HepG2 (cell line): ENCODE measurements around the gene NFE2L2. TPM values are rescaled to one million over a fixed set of nuclear protein-coding genes. Genes with fewer than 3 reads are reported as not detected.
"Not testable (repeated sequence)": the region's sequence is repeated elsewhere in the genome, so short reads cannot be mapped to it uniquely, and the experiment has no call there.

ENCODE experiments used
- ATAC-seq: fragments of 200-7000 bp; cut with Tn5 transposase; 3 replicates; pipeline ENCODE4 v1.9.1; 2020; ENCODE audit warnings: mild to moderate bottlenecking, moderate library complexity
- BruUV-seq: library from RNA; stranded (reverse); fragments of 400-500 nt; replicated peaks from 2 replicates; lab custom pipeline; 2021; lab: Mats Ljungman, UMichigan
- CTCF ChIA-PET: fragments of 300-600 bp; formaldehyde crosslinking; extraction: SDS; loops from one replicate; lab custom pipeline; 2021; ENCODE audit warnings: low total read pairs, inconsistent platforms, low intra/inter-chr PET ratio; lab: Yijun Ruan, JAX
- POLR2A ChIA-PET: fragments of 350-600 bp; sonication (Branson Sonifier 250); formaldehyde crosslinking; loops from one replicate; lab custom pipeline; 2020; ENCODE audit warnings: antibody characterized with exemption, inconsistent platforms; lab: Yijun Ruan, JAX
- DNase-seq: peaks from one replicate; pipeline ENCODE4 v3.0.0-alpha.2; 2015; ENCODE audit warnings: low spot score
- FAIRE-seq: peaks from 3 replicates; lab custom pipeline; 2011; peaks lifted over from hg19 to GRCh38; lab: Jason Lieb, UNC
- H2AFZ ChIP-seq: one replicate; pipeline ENCODE4 v1.6.1; 2011; ENCODE audit warnings: low read length, inconsistent platforms
- H3K27ac ChIP-seq: fragments of 300-600 bp; 3 replicates; pipeline ENCODE4 v1.8.0; 2011; ENCODE audit warnings: mixed run types, mild to moderate bottlenecking, mixed read lengths, low read length, inconsistent platforms; ENCODE audit not compliant: insufficient read depth; ENCODE audit errors: extremely low read length
- H3K27me3 ChIP-seq, 2 experiments: fragments of 200-600 bp in 1 of 2; 2 replicates in 1 of 2; 3 replicates in 1 of 2; pipeline versions ENCODE4 v1.6.0 to v1.8.0; 2011; ENCODE audit warnings: low read length in 2 of 2, mild to moderate bottlenecking in 2 of 2, moderate library complexity in 2 of 2, inconsistent platforms in 1 of 2; ENCODE audit not compliant: insufficient read depth in 2 of 2, control insufficient read depth in 1 of 2
- H3K36me3 ChIP-seq, 2 experiments: fragments of 200-600 bp in 1 of 2; replicated peaks in 1 of 2; 2 replicates in 1 of 2; 3 replicates in 1 of 2; pipeline versions ENCODE4 v1.5.1 to v1.8.0; 2011; ENCODE audit warnings: low read length in 2 of 2, inconsistent platforms in 1 of 2; ENCODE audit not compliant: insufficient read depth in 2 of 2, control insufficient read depth in 1 of 2
- H3K4me1 ChIP-seq: 2 replicates; pipeline ENCODE4 v1.5.1; 2012; ENCODE audit warnings: low read length, inconsistent platforms; ENCODE audit not compliant: insufficient read depth
- H3K4me2 ChIP-seq: 2 replicates; pipeline ENCODE4 v1.6.0; 2011; ENCODE audit warnings: low read depth, low read length, inconsistent platforms
- H3K4me3 ChIP-seq, 3 experiments: fragments of 200-600 bp in 1 of 3; sonication (generic), shearing (Covaris generic) in 1 of 3; replicated peaks in 1 of 3; 2 replicates each; pipeline ENCODE4 v1.5.1; 2011 to 2016; ENCODE audit warnings: low read length in 3 of 3, inconsistent platforms in 2 of 3, low read depth in 2 of 3, mild to moderate bottlenecking in 2 of 3, control low read depth in 1 of 3, mixed read lengths in 1 of 3; ENCODE audit not compliant: insufficient read depth in 1 of 3
- H3K79me2 ChIP-seq: one replicate; pipeline ENCODE4 v1.6.1; 2011; ENCODE audit warnings: low read length, inconsistent platforms; ENCODE audit not compliant: insufficient read depth
- H3K9ac ChIP-seq: 2 replicates; pipeline ENCODE4 v1.6.0; 2011; ENCODE audit warnings: mild to moderate bottlenecking, low read depth, low read length, inconsistent platforms; ENCODE audit not compliant: insufficient read depth
- H3K9me3 ChIP-seq: 2 replicates; pipeline ENCODE4 v1.5.1; 2012; ENCODE audit warnings: mild to moderate bottlenecking, low read length
- H4K20me1 ChIP-seq: 2 replicates; pipeline ENCODE4 v1.6.0; 2011; ENCODE audit warnings: inconsistent platforms, mild to moderate bottlenecking, low read length, moderate library complexity; ENCODE audit not compliant: insufficient read depth
- ZNF121 ChIP-seq: sonication (generic); formaldehyde crosslinking; IDR thresholded peaks from 2 replicates; pipeline ENCODE4 v1.5.0; 2020; ENCODE audit warnings: mild to moderate bottlenecking, missing genetic modification reagents
- WGBS: methylation state at CpG from one replicate; pipeline ENCODE4 v1.1.6; 2017; ENCODE audit warnings: low lambda C conversion rate; 5-methylcytosine and 5-hydroxymethylcytosine counted together
- in situ Hi-C: cut with HindIII; loops from 2 replicates; pipeline ENCODE4 v1.10.0; 2017; ENCODE audit warnings: low pct_unique_long_range_greater_than_20kb; ENCODE audit not compliant: extremely low pct_ligation_motif_present
- intact Hi-C: fragments of 100-400 bp; cut with micrococcal nuclease; formaldehyde crosslinking; loops from one replicate; pipeline ENCODE4 v1.10.0; 2022; ENCODE audit not compliant: unreplicated experiment
- polyA plus RNA-seq, 8 experiments: library from polyadenylated mRNA; depleted of rRNA in 3 of 8; stranded (reverse) in 7 of 8; unstranded in 1 of 8; fragments of >200 nt; fragmentation: Illumina TruSeq in 4 of 8; extraction: Trizol in 4 of 8; gene quantifications; 2 replicates each; pipeline versions ENCODE4 v1.2.1 to v1.2.3, GENCODE V29; 2011 to 2016; ENCODE audit warnings: low read depth in 4 of 8, missing spikeins in 1 of 8, mixed read lengths in 1 of 8; ENCODE audit not compliant: insufficient read depth in 1 of 8
- total RNA-seq, 5 experiments: library from RNA; depleted of rRNA; stranded (reverse); fragments of >200 nt; fragmentation: Illumina TruSeq; extraction: Trizol; gene quantifications; 2 replicates each; pipeline ENCODE4 v1.2.3, GENCODE V29; 2016; ENCODE audit warnings: low read depth in 1 of 5
- TF ChIP-seq, protein P1 (sequence below): sonication (generic); formaldehyde crosslinking; IDR thresholded peaks from 2 replicates; pipeline ENCODE4 v1.4.0; 2020; ENCODE audit warnings: missing genetic modification reagents, mild to moderate bottlenecking, borderline replicate concordance
- TF ChIP-seq, protein P2 (sequence below): sonication (generic); formaldehyde crosslinking; IDR thresholded peaks from 2 replicates; pipeline ENCODE4 v1.5.0; 2020; ENCODE audit warnings: mild to moderate bottlenecking, missing genetic modification reagents

The NFE2L2 gene
- total and polyA plus RNA-seq, 2 of the 13 experiments (the other 11 are each of a cell fraction or from before 2014, with no cell fraction given): 84.6 to 215 TPM

DNA sequence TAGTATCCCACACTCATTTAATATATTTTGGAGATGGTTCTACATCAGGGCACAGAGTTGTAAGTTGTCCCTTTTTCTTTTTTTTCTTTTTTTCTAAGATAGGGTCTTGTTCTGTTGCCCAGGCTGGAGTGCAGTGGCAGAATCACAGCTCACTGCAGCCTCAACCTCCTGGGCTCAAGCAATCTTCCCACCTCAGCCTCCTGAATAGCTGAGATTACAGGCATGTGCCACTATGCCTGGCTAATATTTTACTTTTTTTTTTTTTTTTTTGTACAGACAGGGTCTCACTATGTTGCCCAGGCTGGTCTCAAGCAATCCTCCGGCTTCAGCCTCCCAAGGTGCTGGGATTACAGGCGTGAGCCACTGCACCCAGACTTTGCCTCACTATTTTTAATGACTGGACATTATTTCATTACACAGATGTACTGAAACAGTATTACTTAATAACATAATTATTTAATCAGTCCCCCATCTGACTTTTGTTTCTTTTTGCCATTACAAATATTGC lies 17.9 kb downstream of the NFE2L2 start:
- H2AFZ ChIP-seq, intact Hi-C loops: not testable (repeated sequence)
- TF ChIP-seq, protein P1, sequence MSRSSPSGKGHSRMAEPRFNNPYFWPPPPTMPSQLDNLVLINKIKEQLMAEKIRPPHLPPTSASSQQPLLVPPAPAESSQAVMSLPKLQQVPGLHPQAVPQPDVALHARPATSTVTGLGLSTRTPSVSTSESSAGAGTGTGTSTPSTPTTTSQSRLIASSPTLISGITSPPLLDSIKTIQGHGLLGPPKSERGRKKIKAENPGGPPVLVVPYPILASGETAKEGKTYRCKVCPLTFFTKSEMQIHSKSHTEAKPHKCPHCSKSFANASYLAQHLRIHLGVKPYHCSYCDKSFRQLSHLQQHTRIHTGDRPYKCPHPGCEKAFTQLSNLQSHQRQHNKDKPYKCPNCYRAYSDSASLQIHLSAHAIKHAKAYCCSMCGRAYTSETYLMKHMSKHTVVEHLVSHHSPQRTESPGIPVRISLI (CRISPR knock-in tag): peak; percentile 66
- TF ChIP-seq ZNF121 (CRISPR knock-in tag): peak; percentile 97
- TF ChIP-seq, protein P2, sequence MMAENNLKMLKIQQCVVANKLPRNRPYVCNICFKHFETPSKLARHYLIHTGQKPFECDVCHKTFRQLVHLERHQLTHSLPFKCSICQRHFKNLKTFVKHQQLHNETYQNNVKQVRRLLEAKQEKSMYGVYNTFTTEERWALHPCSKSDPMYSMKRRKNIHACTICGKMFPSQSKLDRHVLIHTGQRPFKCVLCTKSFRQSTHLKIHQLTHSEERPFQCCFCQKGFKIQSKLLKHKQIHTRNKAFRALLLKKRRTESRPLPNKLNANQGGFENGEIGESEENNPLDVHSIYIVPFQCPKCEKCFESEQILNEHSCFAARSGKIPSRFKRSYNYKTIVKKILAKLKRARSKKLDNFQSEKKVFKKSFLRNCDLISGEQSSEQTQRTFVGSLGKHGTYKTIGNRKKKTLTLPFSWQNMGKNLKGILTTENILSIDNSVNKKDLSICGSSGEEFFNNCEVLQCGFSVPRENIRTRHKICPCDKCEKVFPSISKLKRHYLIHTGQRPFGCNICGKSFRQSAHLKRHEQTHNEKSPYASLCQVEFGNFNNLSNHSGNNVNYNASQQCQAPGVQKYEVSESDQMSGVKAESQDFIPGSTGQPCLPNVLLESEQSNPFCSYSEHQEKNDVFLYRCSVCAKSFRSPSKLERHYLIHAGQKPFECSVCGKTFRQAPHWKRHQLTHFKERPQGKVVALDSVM (CRISPR knock-in tag): peak; percentile 57; the same call in 1 of the 2 replicates
- TF ChIP-seq, all 625 proteins: peak for 3; not testable (repeated sequence) for 622
- Histone ChIP-seq H4K20me1 (peaks cover 98% of the 10 kb centered on the region), H3K36me3 (peaks cover 22 to 46% of the 10 kb centered on the region in 2 experiments), H3K4me1 (peaks cover 94% of the 10 kb centered on the region), H3K4me2 (0 out of 2 replicates have a peak overlapping the region, but pooled peaks have one; percentile 27), H3K27ac (peak overlapping the region; percentile 10), H3K79me2 (peaks cover 98% of the 10 kb centered on the region)
- H3K4me3 ChIP-seq, H3K27me3 ChIP-seq, BruUV-seq, in situ Hi-C loops, DNase-seq, H3K9ac ChIP-seq, H3K9me3 ChIP-seq, CTCF ChIA-PET, FAIRE-seq, ATAC-seq: not testable (repeated sequence)
- POLR2A ChIA-PET: interaction anchor here (1.7 kb wide), 1 partner anchor 17 kb away, joined by 5 read pairs; no protein-coding TSS in a partner anchor
- 92% methylated on average over 2 of the region's 2 CpGs for WGBS
